Glomerular endothelial cell (primary cell): ENCODE measurements around the gene GPR3. TPM values are rescaled to one million over a fixed set of nuclear protein-coding genes. Genes with fewer than 3 reads are reported as not detected.

Source experiments
- DNase-seq: peaks from one replicate; pipeline ENCODE4 v3.0.0-alpha.2; 2011; ENCODE audit warnings: low read depth, low spot score; ENCODE audit errors: extremely low read depth
- total RNA-seq: library from RNA; depleted of rRNA; stranded (reverse); fragments of >200 nt; gene quantifications from 2 replicates; pipeline ENCODE4 v1.2.3, GENCODE V29; 2015

GPR3 gene
- total RNA-seq, 1 donor from 2014 or later = 1.5 TPM

- DNase-seq = no peak
These were observed 34.1 kb upstream of the GPR3 start for GRCh38 chr1:27358038-27358927.

GRCh38 chr1:27358928-27359313 lies 33.5 kb upstream of the GPR3 start:
- DNase-seq = no peak

- no peak for DNase-seq
These were observed 32.6 kb upstream of the GPR3 start for GRCh38 chr1:27359822-27360158.

GRCh38 chr1:27360159-27361043 lies 32.0 kb upstream of the GPR3 start:
- no peak for DNase-seq

- no peak for DNase-seq
These were observed 31.4 kb upstream of the GPR3 start for GRCh38 chr1:27361044-27361402.

- no peak for DNase-seq
These were observed 30.9 kb upstream of the GPR3 start for GRCh38 chr1:27361553-27361952.

- DNase-seq = no peak
These were observed 28.4 kb upstream of the GPR3 start for GRCh38 chr1:27363766-27364695.

- DNase-seq = no peak
These were observed 27.6 kb upstream of the GPR3 start for GRCh38 chr1:27364696-27365371.

GRCh38 chr1:27365372-27366112 lies 26.9 kb upstream of the GPR3 start:
- no peak for DNase-seq

- no peak for DNase-seq
These were observed 26.4 kb upstream of the GPR3 start for GRCh38 chr1:27366113-27366410.

- no peak for DNase-seq
These were observed 25.8 kb upstream of the GPR3 start, which contains the start of gene MAP3K6 for GRCh38 chr1:27366411-27367159. MAP3K6 (minus strand) TSS chr1:27366961; CDS start chr1:27366597, 364 bp downstream.

- DNase-seq = no peak
These were observed 25.2 kb upstream of the GPR3 start for GRCh38 chr1:27367160-27367650.

- DNase-seq = no peak
These were observed 23.4 kb upstream of the GPR3 start for GRCh38 chr1:27368869-27369582.

- DNase-seq = no peak
These were observed 20.2 kb upstream of the GPR3 start for GRCh38 chr1:27372022-27372807.

GRCh38 chr1:27372808-27373690 lies 19.4 kb upstream of the GPR3 start:
- DNase-seq = no peak

GRCh38 chr1:27374362-27375086 lies 17.9 kb upstream of the GPR3 start, which contains the start of gene FCN3:
FCN3 (minus strand) TSS chr1:27374824; CDS start chr1:27374818, 6 bp downstream.
- no peak for DNase-seq
